ENCODE results near the gene LY6G6F.
A peak's percentile ranks its signal among the peaks of the same experiment; 100 is the strongest.

The LY6G6F gene

GRCh38 chr6:31676322-31676903 lies 30.3 kb upstream of the LY6G6F start:
- DNase-seq: no peak
- peaks cover 25% of the 10 kb centered on the region for H3K36me3 ChIP-seq
- no peak overlapping the region for H3K27ac ChIP-seq
- no peaks in the 10 kb centered on the region for H3K27me3 ChIP-seq (ENCODE audit: insufficient read depth, low read depth, severe bottlenecking)
- TF ChIP-seq, protein P1, sequence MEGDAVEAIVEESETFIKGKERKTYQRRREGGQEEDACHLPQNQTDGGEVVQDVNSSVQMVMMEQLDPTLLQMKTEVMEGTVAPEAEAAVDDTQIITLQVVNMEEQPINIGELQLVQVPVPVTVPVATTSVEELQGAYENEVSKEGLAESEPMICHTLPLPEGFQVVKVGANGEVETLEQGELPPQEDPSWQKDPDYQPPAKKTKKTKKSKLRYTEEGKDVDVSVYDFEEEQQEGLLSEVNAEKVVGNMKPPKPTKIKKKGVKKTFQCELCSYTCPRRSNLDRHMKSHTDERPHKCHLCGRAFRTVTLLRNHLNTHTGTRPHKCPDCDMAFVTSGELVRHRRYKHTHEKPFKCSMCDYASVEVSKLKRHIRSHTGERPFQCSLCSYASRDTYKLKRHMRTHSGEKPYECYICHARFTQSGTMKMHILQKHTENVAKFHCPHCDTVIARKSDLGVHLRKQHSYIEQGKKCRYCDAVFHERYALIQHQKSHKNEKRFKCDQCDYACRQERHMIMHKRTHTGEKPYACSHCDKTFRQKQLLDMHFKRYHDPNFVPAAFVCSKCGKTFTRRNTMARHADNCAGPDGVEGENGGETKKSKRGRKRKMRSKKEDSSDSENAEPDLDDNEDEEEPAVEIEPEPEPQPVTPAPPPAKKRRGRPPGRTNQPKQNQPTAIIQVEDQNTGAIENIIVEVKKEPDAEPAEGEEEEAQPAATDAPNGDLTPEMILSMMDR (IDR thresholded peaks at IDR 0.05; ENCODE audit: low read depth, low read length): no peak
- no peak overlapping the region for H3K4me3 ChIP-seq (ENCODE audit: low read depth, low read length)
- no peaks in the 10 kb centered on the region for H3K9me3 ChIP-seq (ENCODE audit: severe bottlenecking)

GRCh38 chr6:31676904-31677303 lies 29.8 kb upstream of the LY6G6F start:
- TF ChIP-seq, protein P1 (IDR thresholded peaks at IDR 0.05; ENCODE audit: low read depth, low read length): no peak
- H3K27me3 ChIP-seq (ENCODE audit: insufficient read depth, low read depth, severe bottlenecking): no peaks in the 10 kb centered on the region
- no peaks in the 10 kb centered on the region for H3K9me3 ChIP-seq (ENCODE audit: severe bottlenecking)
- no peak overlapping the region for H3K4me3 ChIP-seq (ENCODE audit: low read depth, low read length)
- H3K36me3 ChIP-seq: peaks cover 20% of the 10 kb centered on the region
- DNase-seq: no peak
- no peak overlapping the region for H3K27ac ChIP-seq

- peaks cover 10% of the 10 kb centered on the region for H3K36me3 ChIP-seq
- no peak overlapping the region for H3K4me3 ChIP-seq (ENCODE audit: low read depth, low read length)
- H3K27ac ChIP-seq: no peak overlapping the region
- H3K9me3 ChIP-seq (ENCODE audit: severe bottlenecking): no peaks in the 10 kb centered on the region
- DNase-seq: no peak
- TF ChIP-seq, protein P1 (IDR thresholded peaks at IDR 0.05; ENCODE audit: low read depth, low read length): no peak
- H3K27me3 ChIP-seq (ENCODE audit: insufficient read depth, low read depth, severe bottlenecking): no peaks in the 10 kb centered on the region
Observed at GRCh38 chr6:31677955-31678354, 28.7 kb upstream of the LY6G6F start.

- Histone ChIP-seq H3K27me3 (ENCODE audit: insufficient read depth, low read depth, severe bottlenecking) (no peaks in the 10 kb centered on the region), H3K9me3 (ENCODE audit: severe bottlenecking) (no peaks in the 10 kb centered on the region), H3K4me3 (ENCODE audit: low read depth, low read length) (no peak within 1 kb of the TSS), H3K27ac (peak within 1 kb of the TSS; percentile 21; the same call in 1 of the 2 replicates), H3K36me3 (peaks cover 8% of the 10 kb centered on the region)
- TF ChIP-seq, protein P1 (IDR thresholded peaks at IDR 0.05; ENCODE audit: low read depth, low read length): peak; percentile 90
- DNase-seq: peak; percentile 89
Observed at GRCh38 chr6:31680226-31681134, 26.2 kb upstream of the LY6G6F start, which contains the start of gene LY6G5C. Gene LY6G5C (minus strand): TSS chr6:31681067. CDS start chr6:31680373, 694 bp downstream.

- DNase-seq: no peak
- TF ChIP-seq, protein P1 (IDR thresholded peaks at IDR 0.05; ENCODE audit: low read depth, low read length): no peak
- peaks cover 15% of the 10 kb centered on the region for H3K36me3 ChIP-seq
- H3K9me3 ChIP-seq (ENCODE audit: severe bottlenecking): no peaks in the 10 kb centered on the region
- H3K27me3 ChIP-seq (ENCODE audit: insufficient read depth, low read depth, severe bottlenecking): no peaks in the 10 kb centered on the region
- H3K27ac ChIP-seq: no peak overlapping the region
- H3K4me3 ChIP-seq (ENCODE audit: low read depth, low read length): no peak overlapping the region
Observed at GRCh38 chr6:31681135-31681671, 25.5 kb upstream of the LY6G6F start.

Data from WERI-Rb-1 (cell line).